ENCODE measurements around the gene CRYZ.
"Not testable (repeated sequence)": the region's sequence is repeated elsewhere in the genome, so short reads cannot be mapped to it uniquely, and the experiment has no call there.

CRYZ gene, protein sequence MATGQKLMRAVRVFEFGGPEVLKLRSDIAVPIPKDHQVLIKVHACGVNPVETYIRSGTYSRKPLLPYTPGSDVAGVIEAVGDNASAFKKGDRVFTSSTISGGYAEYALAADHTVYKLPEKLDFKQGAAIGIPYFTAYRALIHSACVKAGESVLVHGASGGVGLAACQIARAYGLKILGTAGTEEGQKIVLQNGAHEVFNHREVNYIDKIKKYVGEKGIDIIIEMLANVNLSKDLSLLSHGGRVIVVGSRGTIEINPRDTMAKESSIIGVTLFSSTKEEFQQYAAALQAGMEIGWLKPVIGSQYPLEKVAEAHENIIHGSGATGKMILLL

DNA sequence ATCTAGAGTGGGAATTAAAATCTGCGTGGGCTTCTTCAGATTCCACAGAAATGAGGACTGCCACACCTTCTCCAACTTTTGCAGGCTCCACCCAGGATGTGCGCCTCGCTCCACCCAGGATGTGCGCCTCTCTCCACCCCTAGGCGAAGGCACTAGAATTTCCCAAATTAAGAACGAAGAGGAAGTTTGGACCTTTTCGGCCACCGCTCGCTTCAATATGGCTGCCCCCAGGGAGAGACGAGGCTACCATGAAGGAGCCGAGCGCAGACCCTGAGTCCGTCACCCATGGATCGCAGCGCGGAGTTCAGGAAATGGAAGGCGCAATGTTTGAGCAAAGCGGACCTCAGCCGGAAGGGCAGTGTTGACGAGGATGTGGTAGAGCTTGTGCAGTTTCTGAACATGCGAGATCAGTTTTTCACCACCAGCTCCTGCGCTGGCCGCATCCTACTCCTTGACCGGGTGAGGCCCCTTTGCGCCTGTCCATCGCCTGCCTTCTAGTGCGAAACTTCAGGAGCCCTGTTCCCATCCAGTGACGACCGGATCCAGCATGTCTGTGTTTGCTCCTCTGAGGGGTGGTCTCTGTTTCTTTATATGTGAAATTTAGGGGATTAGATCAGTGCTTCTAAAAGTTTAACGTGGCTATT lies at the start of gene CRYZ, which contains the start of gene TYW3:
Gene CRYZ (minus strand): TSS at position 91 of the 644 bp plus-strand sequence. CDS start 8,229 bp downstream, outside the sequence.
Gene TYW3 (plus strand): TSS at position 193 of the 644 bp plus-strand sequence. CDS start 93 bp downstream, at position 286.
- TF ChIP-seq ZNF274 (IDR thresholded peaks at IDR 0.05; ENCODE audit: low read depth, low read length), result no peak
- peak within 1 kb of the TSS; percentile 91 for H3K4me3 ChIP-seq (ENCODE audit: low read length)

DNA sequence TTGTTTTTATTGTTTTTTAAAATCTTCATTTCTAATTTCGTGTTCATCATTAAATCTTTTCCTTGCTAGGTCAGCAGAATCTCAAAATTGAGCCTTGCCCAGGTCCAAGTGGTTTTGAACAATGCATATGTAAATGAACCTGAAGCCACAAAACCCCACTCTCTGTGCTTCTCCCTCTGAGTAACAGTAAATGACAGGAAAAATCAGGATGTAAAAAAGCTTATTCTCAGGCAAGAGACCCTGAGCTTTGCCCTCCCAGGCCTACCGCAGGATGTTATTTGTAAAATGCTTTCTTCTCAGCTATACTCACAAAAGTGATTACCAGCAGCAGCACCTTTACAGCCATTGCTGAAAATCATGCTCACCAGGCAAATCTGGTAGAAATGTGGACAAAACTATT lies 47.7 kb upstream of the CRYZ start:
- H3K4me3 ChIP-seq (ENCODE audit: low read length), result no peak overlapping the region
- TF ChIP-seq ZNF274 (IDR thresholded peaks at IDR 0.05; ENCODE audit: low read depth, low read length), result no peak

DNA sequence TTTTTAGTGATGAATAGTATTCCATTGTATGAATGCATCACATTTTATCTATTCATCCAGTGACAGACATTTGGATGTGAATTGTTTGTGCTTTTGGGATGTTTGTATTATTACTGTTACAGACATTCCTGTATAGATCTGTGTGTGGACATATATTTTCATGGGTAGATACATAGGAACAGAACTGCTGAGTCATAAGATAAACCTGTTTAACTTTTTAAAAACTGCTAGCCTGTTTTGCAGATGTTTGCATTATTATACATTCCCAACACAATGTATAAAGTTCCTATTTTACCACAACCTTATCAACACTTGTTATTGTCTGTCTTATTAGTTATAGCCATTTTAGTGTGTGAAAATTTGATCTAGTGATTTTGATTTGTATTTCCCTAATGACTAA lies 46.9 kb upstream of the CRYZ start:
- TF ChIP-seq ZNF274 (IDR thresholded peaks at IDR 0.05; ENCODE audit: low read depth, low read length), result no peak
- no peak overlapping the region for H3K4me3 ChIP-seq (ENCODE audit: low read length)

DNA sequence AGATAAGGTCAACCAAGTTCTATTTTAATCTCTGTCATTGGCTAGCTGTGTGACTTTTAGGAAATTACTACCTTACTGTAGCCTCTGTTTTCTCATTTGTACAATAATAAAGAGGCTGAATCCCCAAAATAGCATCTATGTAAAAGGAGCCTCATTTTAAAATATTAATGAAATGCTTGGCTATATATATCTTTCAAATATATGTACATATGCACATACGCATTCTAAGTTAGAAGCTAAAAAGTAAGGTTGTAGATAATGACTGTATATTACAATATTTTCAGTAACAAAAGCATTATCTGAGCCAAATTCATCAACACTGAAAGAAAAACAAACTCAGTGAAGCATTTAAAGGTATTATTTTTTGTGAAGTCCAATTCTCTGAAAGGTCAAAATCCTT lies 44.7 kb upstream of the CRYZ start:
- H3K4me3 ChIP-seq (ENCODE audit: low read length), result no peak overlapping the region
- TF ChIP-seq ZNF274 (IDR thresholded peaks at IDR 0.05; ENCODE audit: low read depth, low read length), result no peak

DNA sequence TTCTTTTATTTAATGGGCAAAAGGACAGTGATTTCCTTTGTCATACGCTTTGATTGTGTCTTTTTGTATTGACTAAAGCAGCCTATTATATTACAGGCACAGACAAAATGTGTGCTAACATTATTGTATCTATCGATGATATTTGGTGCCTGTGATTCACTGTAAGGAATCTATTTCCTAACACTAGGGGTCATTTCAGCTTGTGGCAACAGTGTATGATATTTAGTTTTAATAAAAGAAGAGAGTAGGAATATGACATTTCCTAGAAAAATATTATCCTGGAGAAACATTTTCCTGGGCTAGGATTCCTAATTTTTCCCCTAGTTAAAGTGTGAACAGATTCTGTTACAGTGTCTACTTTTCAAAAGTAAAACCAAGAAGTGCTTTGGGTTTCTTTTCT lies 42.9 kb upstream of the CRYZ start:
- H3K4me3 ChIP-seq (ENCODE audit: low read length), result no peak overlapping the region
- no peak for TF ChIP-seq ZNF274 (IDR thresholded peaks at IDR 0.05; ENCODE audit: low read depth, low read length)

DNA sequence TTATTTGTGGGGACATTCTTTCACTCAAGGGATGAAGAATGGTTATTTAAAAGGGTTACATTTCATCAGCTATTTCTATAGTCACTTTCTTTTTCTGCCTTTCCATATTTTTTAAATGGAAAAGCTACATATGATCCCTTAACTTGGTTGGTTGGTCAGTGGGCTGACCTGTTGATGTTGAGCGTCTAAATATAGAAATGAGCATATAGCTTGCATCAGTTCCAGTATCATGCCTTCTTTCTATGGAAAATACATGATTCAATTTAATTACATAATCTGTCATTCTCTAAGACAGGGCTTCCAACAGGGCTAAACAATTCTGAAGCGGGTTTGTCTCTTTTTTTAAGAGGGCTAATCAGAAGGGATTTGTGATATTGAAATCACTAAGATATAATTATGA lies 40.7 kb upstream of the CRYZ start:
- H3K4me3 ChIP-seq (ENCODE audit: low read length), result no peak overlapping the region
- no peak for TF ChIP-seq ZNF274 (IDR thresholded peaks at IDR 0.05; ENCODE audit: low read depth, low read length)

DNA sequence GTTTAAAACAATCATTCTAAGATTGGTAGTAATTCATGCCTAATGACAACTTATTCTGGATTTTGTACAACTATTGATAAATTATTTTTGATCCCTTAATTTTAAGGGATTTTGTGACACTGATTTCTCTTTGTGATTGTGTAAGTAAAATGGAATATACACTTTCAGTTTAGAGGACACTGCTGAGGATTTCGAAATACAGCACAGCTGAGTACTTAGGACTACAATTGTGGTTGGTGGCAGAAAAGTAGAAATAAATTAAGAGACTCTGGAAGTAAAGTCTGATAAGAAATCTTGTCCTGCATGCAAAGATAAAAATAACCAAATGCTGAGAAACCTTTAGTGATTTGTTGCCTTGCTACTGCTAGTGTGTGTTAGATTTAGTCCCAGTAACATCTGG lies 40.1 kb upstream of the CRYZ start:
- no peak overlapping the region for H3K4me3 ChIP-seq (ENCODE audit: low read length)
- TF ChIP-seq ZNF274 (IDR thresholded peaks at IDR 0.05; ENCODE audit: low read depth, low read length), result no peak

DNA sequence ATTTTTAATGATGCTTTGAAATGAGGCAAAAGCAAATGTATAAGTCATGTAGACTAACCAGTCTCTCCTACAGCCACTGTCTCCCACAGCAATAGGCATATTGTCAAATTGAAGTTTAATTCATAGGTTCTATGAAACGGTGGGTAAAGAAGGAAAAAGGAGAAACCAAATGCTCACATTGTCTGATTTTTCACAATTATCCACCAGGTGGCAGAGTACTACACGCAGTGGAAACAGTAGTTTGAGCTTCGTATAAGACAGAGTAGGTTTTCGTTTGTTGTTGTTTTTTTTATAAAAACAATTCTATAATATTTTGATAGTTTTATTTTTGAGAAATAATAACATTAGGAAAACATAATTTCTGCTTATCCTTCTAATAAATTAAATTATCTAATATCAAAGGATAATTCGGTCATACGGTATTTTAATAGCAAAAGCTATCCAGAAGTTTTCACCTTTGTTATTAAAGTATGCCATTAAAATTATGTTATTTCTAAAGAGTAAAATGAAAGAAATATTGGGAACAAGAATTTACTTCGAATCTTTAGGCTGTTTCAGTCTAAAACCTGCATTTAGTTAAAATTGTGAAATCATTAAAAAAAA lies 39.2 kb upstream of the CRYZ start:
- no peak for TF ChIP-seq ZNF274 (IDR thresholded peaks at IDR 0.05; ENCODE audit: low read depth, low read length)
- no peak overlapping the region for H3K4me3 ChIP-seq (ENCODE audit: low read length)

DNA sequence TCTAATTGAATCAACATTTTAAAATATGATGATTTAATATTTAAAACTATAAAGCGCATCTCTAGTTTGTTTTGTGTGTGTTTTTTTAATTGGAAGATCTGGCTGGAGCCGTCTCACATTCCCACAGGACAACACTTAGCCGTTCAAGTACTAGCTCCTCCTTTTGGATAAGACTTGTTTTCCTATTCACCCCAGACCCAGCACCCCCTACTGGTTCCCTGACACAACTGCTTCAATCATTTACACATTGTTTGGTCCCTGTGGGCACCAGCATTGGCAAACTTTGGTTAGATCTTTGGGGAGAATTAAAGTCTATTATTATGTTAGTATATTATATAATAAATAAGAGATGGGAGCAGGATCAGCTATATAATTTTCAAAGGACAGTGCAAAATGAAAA lies 34.6 kb upstream of the CRYZ start:
- TF ChIP-seq ZNF274 (IDR thresholded peaks at IDR 0.05; ENCODE audit: low read depth, low read length), result no peak

DNA sequence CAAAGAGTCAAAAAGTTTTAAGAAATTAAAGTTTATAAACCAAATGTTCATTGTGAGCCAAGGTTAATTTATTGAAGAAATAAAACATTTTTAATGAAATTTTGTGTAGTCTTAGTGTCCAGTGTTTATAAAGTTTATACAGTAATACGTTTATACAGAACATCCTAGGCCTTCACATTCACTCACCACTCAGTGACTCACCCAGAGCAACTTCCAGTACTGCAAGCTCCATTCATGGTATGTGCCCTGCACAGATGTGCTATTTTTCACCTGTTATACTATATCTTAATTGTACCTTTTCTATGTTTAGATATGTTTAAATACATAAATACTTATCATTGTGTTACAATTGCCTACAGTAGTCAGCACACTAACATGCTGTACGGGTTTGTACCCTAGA lies 33.7 kb upstream of the CRYZ start:
- no peak for TF ChIP-seq ZNF274 (IDR thresholded peaks at IDR 0.05; ENCODE audit: low read depth, low read length)
- no peak overlapping the region for H3K4me3 ChIP-seq (ENCODE audit: low read length)

More for the DNA sequence above, 34.6 kb upstream of the CRYZ start:
- H3K4me3 ChIP-seq (ENCODE audit: low read length), result no peak overlapping the region

DNA sequence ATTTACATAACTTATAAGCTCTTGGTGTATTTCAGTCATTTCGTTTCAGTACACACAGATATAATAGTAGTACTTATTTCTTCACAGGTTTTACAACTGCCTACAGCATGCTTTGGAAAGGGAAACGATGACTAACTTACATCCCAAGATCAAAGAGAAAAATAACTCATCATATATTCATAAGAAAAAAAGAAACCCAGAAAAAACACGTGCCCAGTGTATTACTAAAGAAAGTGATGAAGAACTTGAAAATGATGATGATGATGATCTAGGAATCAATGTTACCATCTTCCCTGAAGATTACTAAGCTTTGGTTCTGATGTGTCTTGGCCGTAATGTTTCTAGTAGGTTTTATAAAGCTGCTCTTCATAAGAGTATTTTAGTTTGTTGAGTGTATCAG lies 31.0 kb upstream of the CRYZ start:
- no peak overlapping the region for H3K4me3 ChIP-seq (ENCODE audit: low read length)
- TF ChIP-seq ZNF274 (IDR thresholded peaks at IDR 0.05; ENCODE audit: low read depth, low read length), result no peak

DNA sequence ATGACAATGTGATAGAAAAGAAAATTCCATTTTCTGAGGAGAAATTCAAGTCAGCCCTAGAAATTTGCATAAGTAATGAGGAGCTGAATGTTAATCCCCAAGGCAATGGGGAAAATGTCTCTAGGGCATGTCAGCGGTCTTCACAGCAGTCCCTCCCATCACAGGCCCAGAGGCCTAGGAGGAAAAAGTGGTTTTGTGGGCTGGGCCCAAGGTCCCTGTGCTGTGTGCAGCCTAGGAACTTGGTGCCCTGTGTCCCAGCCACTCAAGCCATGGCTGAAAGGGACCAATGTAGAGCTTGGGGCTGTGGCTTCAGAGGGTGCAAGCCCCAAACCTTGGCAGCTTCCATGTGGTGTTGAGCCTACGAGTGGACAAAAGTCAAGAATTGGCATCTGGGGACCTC lies 23.8 kb upstream of the CRYZ start:
- H3K4me3 ChIP-seq (ENCODE audit: low read length), result not testable (repeated sequence)

DNA sequence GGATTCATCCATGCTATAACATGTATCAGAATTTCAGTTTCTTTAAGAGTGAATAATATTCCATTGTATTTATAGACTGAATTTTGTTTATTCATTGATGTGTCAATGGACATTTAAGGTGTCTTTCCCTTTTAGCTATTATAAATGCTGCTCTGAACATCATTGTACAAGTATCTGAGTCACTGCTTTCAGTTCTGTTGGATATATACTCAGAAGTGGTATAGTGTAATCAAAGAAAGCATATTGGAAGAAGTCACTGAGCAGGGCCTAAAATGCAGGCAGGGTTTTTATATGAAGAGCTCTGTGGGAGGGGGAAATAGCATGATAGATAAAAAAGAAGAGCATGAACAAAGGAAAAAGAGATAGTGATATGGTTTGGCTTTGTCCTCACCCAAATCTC lies 22.6 kb upstream of the CRYZ start:
- H3K4me3 ChIP-seq (ENCODE audit: low read length), result no peak overlapping the region
- no peak for TF ChIP-seq ZNF274 (IDR thresholded peaks at IDR 0.05; ENCODE audit: low read depth, low read length)

DNA sequence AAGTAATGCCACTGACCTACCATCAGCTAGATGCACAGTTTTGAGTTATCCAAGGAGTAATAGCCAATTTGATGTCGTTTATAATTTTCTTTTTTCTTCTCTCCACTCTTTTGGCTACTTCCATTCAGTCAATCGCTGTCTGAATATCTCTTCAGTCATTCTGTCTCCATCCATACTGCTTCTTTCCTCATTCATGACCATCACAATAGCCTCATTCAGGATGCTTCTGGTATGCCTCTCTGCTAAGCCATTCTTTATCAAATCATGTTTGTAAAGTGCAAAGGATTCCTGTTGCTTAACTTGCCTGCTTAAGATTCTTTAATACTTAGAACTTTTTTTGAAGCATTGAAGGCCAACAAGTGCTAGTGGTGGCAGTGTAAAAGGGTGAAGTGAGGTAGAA lies 20.3 kb upstream of the CRYZ start:
- H3K4me3 ChIP-seq (ENCODE audit: low read length), result no peak overlapping the region
- no peak for TF ChIP-seq ZNF274 (IDR thresholded peaks at IDR 0.05; ENCODE audit: low read depth, low read length)

DNA sequence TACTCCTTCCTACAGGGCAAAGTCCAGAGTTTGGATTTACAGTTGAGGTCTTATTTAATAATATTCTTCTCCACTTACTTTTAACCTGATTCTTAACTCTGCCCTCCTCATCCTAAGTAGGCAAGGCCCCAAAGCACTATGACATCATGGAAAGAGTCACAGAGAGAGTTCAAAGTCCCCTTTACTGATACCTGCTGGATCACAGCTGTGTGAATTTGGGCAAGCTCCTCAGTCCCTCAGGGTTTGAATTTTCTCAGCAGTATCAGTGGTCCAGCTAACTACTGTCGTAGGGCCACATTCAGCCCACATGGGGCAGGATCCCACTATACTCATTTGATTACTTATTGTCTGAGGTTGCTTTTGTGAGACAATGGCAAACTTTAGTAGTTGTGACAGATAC lies 16.1 kb upstream of the CRYZ start:
- H3K4me3 ChIP-seq (ENCODE audit: low read length), result no peak overlapping the region
- no peak for TF ChIP-seq ZNF274 (IDR thresholded peaks at IDR 0.05; ENCODE audit: low read depth, low read length)

DNA sequence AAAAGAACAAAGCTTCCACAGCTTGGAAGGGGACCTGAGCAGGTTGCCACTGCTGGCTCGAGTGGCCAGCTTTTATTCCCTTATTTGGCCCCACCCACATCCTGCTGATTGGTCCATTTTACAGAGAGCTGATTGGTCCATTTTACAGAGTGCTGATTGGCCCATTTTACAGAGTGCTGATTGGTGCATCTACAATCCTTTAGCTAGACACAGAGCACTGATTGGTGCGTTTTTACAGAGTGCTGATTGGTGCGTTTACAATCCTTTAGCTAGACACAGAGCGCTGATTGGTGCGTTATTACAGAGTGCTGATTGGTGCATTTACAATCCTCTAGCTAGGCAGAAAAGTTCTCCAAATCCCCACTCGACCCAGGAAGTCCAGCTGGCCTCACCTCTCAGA lies 12.4 kb upstream of the CRYZ start:
- not testable (repeated sequence) for H3K4me3 ChIP-seq (ENCODE audit: low read length)

DNA sequence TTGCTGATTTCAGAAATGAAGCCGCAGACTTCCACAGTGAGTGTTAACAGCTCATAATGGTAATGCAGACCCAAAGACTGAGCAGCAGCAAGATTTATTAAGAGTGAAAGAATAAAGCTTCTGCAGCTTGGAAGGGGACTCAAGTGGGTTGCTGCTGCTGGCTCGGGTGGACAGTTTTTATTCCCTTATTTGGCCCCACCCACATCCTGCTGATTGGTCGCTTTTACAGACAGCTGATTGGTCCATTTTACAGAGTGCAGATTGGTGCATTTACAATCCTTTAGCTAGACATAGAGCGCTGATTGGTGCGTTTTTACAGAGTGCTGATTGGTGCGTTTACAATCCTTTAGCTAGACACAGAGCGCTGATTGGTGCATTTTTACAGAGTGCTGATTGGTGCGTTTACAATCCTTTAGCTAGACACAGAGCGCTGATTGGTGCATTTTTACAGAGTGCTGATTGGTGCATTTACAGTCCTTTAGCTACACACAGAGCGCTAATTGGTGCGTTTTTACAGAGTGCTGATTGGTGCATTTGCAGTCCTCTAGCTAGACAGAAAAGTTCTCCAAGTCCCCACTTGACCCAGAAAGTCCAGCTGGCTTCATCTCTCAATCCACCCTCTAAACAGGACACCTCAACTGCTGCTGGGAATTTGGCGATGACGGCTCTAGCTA lies 7.6 kb upstream of the CRYZ start:
- H3K4me3 ChIP-seq (ENCODE audit: low read length), result not testable (repeated sequence)
